ENCODE results near the gene CCM2L.

DNA sequence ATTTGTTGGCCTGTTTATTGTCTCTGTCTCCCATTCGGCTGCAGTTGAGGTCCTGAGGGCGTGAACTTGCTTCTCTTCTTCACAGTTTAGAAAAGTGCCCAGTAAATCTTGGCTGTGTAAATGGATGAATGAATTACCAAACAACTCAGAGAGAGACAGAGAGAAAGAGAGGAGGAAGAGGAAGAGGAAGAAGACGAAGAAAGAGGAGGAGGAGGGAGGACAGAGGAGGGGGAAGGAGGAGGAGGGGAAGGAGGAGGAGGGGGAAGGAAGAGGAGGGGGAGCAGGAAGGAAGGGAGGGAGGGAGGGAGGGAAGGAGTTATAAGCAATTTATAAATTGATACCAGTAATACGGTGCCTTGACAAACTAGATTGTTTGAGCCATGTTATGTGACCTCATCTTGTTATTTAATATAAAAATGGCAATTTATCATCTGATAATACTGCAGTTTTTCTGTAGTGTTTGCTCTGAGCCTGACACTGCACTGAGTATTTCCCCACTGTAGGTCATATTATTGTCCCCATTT, 60.5 kb downstream of the CCM2L start:
- no peak for TF ChIP-seq POLR2AphosphoS5 (IDR thresholded peaks at IDR 0.05; ENCODE audit: borderline replicate concordance, low read depth, low read length)
- TF ChIP-seq EZH2 (IDR thresholded peaks at IDR 0.05) = no peak
